Measurements from ENCODE around the gene TOMM6.

GRCh38 chr6:41743406-41744235 is 43.9 kb upstream of the TOMM6 start:
- no peak for TF ChIP-seq CTCF (IDR thresholded peaks at IDR 0.05)
- no peak for TF ChIP-seq POLR2A (IDR thresholded peaks at IDR 0.05)
- no peak for TF ChIP-seq POLR2AphosphoS5 (IDR thresholded peaks at IDR 0.05; ENCODE audit: insufficient read depth in 1 of 2, low read depth in 1 of 2)
